Stimulated activated CD8-positive, alpha-beta memory T cell treated with anti-CD3 and anti-CD28 coated beads, Interleukin-15, amount 100 ng/mL, for 1 hour (primary cell): ENCODE measurements around the gene SLC16A8.
"Not testable (repeated sequence)": the region's sequence is repeated elsewhere in the genome, so short reads cannot be mapped to it uniquely, and the experiment has no call there.

ENCODE experiments used
- DNase-seq: peaks from one replicate; pipeline ENCODE4 v3.0.0-alpha.2; 2020; ENCODE audit warnings: low read depth

The SLC16A8 gene

DNA sequence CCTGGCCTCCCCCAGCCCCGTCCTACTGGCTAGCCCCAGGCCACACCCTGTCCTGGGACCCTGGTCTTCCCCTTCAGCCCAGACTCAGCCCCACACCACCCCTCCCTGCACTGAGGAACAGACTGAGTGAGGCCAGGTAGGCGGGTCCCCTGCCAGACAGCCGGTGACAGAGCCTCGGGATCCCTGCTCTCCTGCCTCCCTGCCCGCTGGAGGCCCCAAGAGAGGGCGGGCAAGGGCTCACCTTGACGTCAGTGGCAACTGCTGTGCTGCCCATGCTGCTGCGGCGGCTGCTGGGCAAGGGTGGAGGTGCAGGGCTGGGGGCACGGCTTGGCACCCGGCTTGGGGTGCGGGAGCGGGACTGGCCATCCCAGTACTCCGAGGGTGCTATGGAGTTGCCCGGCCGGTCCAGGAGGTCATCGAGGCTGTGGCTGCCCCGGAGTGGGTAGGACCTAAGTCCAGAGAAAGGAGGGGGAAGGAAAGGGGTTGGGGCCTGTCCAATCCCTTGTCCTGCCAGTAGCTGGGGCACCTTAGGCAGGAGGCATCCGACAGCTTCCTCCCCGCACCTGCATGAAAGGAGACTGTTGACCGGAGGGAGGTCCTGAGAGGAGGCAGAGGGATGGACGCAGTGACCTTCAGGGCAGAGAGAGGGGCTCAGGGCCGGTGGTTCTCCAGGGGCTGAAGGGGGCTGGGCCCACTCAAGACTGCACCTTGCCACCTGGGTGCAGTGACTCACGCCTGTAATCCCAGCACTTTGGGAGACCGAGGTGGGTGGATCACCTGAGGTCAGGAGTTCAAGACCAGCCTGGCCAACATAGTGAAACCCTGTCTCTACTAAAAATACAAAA is 2.2 kb upstream of the SLC16A8 start:
- DNase-seq, result no peak

GRCh38 chr22:38085501-38085900 is 1.5 kb upstream of the SLC16A8 start:
- DNase-seq, result no peak

DNA sequence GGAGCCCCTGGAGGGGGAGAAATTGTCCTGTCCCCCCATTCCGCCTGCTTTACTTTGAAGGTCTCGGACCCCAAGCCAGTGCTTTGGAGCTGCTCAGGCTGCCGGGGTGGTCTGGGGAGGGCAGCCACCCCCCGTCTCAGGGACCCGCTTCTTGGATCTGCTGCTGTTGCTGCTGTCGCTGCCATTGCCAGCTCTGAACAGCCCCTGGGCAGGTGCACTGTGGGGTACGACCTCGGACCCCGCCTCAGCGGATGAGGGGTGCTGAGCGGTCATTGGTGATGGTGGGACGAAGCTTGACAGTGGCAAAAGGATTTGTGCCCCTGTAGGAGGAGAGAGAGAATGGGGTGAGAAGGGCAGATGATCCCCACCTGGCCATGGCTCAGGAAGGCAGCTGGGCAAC is 1.1 kb upstream of the SLC16A8 start:
- DNase-seq, result no peak

DNA sequence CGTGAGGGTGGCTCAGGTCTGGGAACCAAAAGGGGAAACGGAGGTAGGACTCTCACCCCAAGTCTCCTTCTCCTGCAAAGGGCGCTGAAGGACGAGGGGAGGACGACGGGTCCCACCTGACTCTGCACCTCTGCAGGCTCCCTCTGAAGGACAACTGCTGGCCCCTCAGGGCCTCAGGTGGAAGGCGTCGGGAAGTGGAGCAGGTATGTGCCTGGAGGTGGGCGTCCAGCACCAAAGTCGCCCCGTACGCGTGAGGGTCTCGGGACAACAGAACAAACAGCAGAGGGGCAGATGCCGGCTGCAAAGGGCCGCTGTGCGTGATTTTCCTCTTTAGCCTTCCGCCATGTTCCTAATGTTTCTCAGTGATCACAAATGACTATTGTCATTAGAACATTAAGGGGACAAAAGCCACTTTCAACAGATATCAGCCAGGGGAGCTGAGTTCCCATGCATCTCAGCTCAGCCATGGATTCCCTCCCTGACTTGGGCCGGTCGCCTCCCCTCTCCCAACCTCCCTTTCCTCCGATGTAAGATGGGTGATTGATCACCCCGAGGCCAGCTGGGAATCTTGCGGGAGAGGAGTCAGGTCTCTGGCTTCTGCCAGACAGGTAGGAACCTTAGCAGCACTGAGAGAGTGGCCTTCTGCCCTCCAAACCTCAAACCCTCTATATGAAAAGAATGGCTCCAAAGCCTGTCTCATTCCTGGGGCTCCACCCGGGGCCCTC is 836 bp downstream of the SLC16A8 start:
- no peak for DNase-seq

DNA sequence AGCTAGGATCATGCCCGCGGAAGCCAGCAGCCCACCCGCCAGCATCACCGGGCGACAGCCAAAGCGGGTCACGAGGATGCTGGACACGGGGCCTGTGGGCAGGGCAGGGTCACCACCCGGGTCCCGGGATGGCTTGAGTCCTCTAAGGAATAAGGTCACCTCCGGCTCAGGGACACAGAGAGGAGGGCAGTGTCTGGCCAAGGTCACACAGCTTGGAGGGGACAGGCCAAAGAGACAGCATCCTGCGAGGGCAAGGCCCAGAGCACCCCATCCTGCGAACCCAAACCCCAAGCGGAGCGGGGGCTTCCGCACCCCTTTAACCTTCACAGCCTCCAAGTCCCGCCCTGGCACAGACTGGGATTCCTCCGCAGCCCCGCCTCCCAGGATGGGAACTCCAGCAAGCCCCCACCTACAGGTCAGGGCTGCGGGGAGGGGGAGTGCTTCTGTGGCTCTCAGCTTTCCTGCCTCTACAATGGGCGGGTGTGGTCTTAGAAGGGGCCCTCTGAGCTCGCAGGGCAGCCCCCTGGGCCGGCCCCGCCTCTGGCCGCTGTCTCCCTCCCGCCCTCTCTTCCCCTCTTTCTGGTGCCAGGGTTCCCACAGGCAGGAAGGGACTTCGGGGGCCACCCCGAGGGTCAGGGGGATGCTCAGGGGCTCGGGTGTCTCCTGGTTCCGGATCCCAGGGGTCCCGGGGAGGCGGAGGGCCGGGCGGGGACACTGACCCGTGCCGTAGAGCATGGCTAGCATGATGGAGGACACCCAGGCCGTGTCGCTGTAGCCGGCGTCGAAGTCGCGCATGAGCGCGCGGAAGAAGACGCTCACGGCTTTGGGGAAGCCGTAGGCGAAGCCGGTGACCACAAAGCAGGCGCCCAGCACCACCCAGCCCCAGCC is 1.8 kb downstream of the SLC16A8 start:
- DNase-seq, result no peak

GRCh38 chr22:38081636-38081940 is 2.4 kb downstream of the SLC16A8 start:
- DNase-seq, result no peak

- DNase-seq, result no peak
Observed at GRCh38 chr22:38080850-38081635, 2.9 kb downstream of the SLC16A8 start.

DNA sequence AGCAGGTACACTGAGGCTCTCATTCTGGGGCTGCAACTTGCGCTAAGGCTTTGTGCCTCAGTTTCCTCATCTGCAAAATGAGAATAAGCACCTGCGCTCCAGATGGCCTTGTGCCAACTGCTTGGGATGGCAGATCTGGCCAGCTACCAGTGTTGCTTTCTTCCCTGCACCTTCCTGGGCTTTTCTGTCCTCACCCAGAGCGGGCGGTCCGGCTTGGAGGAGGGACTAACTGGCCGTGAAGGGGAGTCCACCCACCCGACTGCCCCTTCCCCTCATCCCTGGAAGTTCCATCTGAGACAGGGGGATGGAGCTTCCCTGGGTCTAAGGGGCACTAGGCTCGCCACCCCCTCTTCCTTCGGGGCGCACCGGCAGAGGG is 3.5 kb downstream of the SLC16A8 start:
- no peak for DNase-seq

- DNase-seq, result no peak
Observed at GRCh38 chr22:38079804-38080203, 4.2 kb downstream of the SLC16A8 start.

DNA sequence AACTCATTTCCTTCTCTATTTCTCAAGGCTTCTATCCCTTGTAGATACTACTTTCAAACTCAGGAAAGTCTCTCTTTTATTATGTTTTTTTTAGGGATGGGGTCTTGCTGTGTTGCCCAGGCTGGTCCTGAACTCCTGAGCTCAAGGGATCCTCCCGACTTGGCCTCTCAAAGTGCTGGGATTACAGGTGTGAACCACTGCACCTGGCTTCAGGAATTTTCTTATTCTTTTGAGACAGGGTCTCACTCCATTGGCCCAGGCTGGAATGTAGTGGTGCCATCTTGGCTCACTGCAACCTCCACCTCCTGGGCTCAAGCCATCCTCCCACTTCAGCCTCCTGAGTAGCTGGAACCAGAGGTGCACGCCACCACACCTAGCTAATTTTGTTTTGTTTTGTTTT is 4.8 kb downstream of the SLC16A8 start:
- DNase-seq, result not testable (repeated sequence)

GRCh38 chr22:38078046-38078840 is 5.7 kb downstream of the SLC16A8 start:
- DNase-seq, result no peak

DNA sequence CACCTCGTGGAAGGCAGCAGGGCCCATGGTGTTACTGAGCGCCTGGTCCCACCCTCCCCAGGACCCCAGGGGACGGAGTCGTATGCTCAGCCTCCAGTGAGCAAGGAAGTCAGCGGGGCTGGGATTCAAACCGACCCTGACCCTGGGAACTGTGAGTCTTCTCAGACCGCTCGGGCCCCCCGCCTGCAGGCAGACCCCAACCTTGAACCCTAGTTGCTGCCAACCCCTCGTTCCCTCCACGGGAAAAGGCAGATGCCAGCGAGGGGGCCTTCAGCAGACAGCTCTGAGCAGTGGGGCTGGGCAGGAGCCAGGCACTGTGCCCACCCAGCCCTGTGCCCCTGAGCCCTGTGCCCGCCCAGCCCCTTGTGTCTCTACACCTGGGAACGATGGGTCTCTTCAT is 6.4 kb downstream of the SLC16A8 start:
- no peak for DNase-seq

DNA sequence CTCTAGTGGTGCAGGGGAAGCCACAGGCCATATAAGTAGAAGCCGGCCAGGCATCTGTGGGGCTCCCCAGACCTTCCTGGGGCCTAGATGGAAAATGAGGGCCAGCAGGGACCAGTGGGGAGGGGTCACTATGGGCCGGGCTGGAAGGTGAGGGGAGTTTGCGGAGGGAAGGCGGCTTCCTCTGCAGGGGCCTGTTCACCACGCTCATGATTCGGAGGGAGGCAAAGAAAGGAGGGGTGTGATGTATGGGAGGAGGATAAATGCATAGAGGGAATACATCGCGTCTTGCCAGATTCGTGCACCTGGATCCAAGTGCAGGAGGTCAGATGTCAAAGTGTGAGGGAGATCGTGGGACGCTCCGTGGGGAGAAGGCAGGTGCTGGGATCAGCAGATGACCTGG is 6.9 kb downstream of the SLC16A8 start:
- DNase-seq, result no peak

DNA sequence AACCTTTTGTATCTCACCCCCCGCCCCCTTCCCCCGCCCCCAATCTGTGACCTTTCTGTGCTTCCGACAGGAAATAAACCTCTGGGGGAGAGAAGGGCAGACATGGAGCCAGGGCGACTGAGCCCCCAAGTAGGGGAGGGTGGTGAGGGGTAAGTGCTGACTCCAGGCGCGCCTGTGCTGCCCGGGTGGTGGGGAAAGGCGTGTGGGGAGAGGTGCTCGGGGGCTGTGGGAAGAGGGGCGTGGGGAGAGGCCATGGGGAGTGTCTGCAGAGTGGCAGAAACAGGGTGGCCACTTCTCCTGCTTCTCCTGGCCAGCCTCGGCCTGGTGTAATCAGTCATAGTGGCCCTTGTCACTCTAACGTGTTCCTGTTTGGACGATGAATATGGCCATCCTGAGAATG is 8.0 kb downstream of the SLC16A8 start:
- no peak for DNase-seq

GRCh38 chr22:38075105-38075825 is 8.7 kb downstream of the SLC16A8 start:
- no peak for DNase-seq

DNA sequence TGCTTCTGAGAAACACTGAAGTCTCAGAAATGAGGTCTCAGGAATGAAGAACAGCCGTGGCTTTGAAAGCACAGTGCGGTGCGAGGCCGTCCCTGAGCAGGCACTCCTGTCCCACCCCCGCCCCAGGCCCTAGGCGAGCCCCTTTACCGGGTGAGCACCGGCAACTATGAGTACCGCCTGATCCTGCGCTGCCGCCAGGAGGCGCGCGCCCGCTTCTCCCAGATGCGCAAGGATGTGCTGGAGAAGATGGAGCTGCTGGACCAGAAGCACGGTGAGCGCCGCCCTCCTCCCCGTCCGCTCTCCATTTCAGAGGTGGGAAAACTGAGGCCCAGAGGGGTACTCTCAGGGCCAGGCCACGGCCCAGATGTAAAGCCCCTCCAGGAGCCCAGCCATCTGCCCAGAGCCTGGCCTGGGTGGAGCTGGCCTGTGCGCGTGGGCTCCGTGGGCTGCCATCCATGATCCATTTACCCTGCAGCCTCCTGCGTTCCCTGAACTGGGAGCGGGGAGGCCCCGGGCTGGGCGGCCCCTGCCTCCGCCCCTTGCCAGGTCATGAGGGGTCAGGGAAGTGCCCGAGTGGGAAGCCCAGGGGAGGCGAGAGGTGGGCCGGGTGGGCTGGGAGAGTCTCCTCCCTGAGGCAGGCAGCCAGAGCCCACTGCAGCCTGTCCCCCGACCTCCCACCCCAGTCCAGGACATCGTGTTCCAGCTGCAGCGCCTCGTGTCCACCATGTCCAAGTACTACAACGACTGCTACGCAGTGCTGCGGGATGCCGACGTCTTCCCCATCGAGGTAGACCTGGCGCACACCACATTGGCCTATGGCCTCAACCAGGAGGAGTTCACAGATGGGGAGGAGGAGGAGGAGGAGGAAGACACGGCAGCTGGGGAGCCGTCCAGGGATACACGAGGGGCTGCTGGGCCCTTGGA is 9.5 kb downstream of the SLC16A8 start:
- no peak for DNase-seq

DNA sequence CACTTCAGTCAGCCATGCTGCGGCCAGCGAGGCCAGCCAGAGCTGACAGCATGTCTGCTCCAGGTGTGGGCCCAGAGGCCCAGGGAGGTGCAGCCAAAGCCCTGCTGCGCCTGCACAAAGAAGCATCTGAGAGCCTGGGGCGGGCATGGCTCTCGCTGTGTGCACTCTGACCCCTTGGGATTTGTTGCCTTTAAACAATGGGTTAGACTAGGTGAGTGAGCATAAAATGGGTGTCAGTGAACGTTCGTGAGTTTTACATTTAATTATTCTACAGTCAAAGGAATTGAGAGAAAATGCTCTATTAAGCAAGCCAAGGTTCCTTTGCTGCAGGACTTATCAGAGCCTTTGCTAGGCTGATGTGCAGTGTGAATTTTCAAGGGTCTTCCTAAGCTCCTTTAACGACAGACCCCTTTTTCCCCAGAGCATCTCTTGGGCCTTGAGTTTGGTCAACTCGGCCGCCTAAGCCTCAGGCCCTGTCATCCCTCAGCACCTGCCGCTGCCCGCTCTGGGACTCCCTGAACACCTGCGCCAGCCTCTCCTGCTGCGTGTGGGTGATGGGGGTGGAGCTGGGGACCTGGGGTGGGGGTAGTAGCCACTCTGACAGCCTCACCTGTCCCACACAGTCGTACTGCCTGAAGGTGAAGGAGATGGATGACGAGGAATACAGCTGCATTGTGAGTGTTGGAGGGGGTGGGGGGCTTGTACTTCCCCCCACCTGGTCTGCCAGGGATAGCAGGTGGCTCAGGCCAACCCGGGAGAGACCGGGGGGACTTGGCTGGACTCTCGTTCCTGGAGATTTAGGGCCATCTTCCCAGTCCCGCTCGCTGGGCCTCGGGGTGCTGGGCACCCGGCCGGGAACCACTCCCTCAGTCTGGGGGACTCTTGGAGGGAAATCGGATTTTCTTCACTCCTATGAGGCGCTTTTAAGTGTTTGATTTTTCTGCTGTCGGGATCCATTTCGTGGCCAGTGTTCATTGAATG is 10.5 kb downstream of the SLC16A8 start:
- DNase-seq, result no peak
